ENCODE data around the gene CLSTN2. TPM values are rescaled to one million over a fixed set of nuclear protein-coding genes. Genes with fewer than 3 reads are reported as not detected.

Gene CLSTN2
- total RNA-seq, 1 experiment from 2014 or later = 0.07 TPM

DNA sequence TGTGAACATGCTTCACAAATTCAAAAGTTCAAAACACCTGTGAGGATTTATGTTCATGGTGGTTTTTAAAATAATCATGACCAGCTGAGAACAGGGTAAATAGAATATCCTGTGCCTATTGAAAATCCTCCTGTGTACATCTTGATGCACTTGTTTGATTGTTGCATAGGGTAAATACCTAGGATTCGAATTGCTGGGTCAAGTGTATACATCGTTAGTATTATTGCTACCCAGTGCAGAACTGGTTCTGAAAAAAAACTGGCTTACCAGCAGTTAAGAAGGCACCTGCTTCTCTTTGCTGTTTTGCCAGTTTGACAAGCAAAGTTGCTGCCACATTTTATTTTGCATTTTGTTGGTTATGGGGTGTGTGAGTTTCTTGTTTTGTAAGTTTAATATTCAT, 272.6 kb downstream of the CLSTN2 start:
- Mint-ChIP-seq H3K27ac (ENCODE audit: unreplicated experiment) (no peak overlapping the region), H3K36me3 (ENCODE audit: insufficient read depth, unreplicated experiment) (no peaks in the 10 kb centered on the region), H3K4me1 (ENCODE audit: low read depth, unreplicated experiment) (no peaks in the 10 kb centered on the region), H3K4me3 (ENCODE audit: low read depth, unreplicated experiment) (no peak overlapping the region), H3K27me3 (ENCODE audit: unreplicated experiment) (peaks cover 49% of the 10 kb centered on the region), H3K9me3 (ENCODE audit: low read depth, unreplicated experiment) (no peaks in the 10 kb centered on the region)
- TF ChIP-seq CTCF (IDR thresholded peaks at IDR 0.05; ENCODE audit: unreplicated experiment) = no peak
- intact Hi-C loops (cut with micrococcal nuclease; ENCODE audit: unreplicated experiment) = no loop called here
- DNase-seq = no peak
- CTCF ChIA-PET = no interaction called here
- no TSS peak for BruUV-seq (replicated peaks)

DNA sequence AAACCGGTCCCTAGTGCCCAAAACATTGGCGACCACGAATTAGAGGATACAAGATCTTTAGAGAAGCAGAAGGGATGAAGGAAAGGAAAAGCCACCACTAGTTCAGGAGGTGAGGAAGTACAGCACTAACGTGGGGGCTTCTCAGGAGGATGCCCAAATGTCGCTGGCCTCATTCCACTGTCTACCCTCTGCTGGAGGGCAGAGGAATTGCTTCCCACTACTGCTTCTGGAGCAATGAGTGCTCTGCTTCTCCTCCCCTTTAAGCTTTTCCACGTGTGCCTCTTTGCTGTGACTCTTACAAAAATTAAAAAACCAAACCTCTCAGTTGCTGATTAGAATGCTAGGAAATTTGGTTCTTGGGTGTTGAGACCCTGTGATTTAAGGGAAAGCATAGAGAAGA, 281.3 kb downstream of the CLSTN2 start:
- CTCF ChIA-PET = no interaction called here
- H3K27me3 Mint-ChIP-seq (ENCODE audit: unreplicated experiment) = no peaks in the 10 kb centered on the region

DNA sequence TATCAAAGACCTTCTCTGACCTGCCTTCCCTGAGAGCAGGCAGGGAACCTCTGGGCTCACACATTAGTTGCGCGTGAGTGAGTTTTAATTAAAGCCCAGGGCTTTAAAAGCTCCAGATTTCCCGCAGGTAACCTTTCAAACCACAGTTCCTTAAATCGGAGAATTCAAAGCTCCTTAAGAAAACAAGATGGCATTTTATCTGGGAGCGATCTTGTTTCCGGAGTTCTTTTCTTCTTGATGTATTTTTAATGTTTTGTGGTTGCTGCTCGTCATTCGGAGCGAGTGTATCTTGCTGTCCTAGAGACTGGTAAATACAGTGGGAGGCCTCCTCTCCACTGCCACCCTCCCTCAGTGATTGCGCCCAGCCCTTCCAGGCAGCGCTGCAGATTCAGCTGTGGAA, 284.3 kb downstream of the CLSTN2 start:
- H3K27me3 Mint-ChIP-seq (ENCODE audit: unreplicated experiment) = no peaks in the 10 kb centered on the region
- peaks cover 7% of the 10 kb centered on the region for H3K9me3 Mint-ChIP-seq (ENCODE audit: low read depth, unreplicated experiment)
- H3K36me3 Mint-ChIP-seq (ENCODE audit: insufficient read depth, unreplicated experiment) = no peaks in the 10 kb centered on the region
- intact Hi-C loops (cut with micrococcal nuclease; ENCODE audit: unreplicated experiment) = loop anchor here (5.0 kb wide), 1 partner anchor 282 kb away; the partner anchor contains the start of gene CLSTN2
- H3K4me3 Mint-ChIP-seq (ENCODE audit: low read depth, unreplicated experiment) = no peak overlapping the region
- BruUV-seq (replicated peaks) = no TSS peak
- H3K27ac Mint-ChIP-seq (ENCODE audit: unreplicated experiment) = no peak overlapping the region
- H3K4me1 Mint-ChIP-seq (ENCODE audit: low read depth, unreplicated experiment) = no peaks in the 10 kb centered on the region
- CTCF ChIA-PET = interaction anchor here (0.6 to 1.8 kb wide), 2 partner anchors 11 to 796 kb away, joined by 3 to 4 read pairs; no protein-coding TSS in a partner anchor
- no peak for TF ChIP-seq CTCF (IDR thresholded peaks at IDR 0.05; ENCODE audit: unreplicated experiment)
- DNase-seq = no peak

More for the DNA sequence above, 281.3 kb downstream of the CLSTN2 start:
- H3K4me3 Mint-ChIP-seq (ENCODE audit: low read depth, unreplicated experiment) = no peak overlapping the region
- no peaks in the 10 kb centered on the region for H3K4me1 Mint-ChIP-seq (ENCODE audit: low read depth, unreplicated experiment)
- DNase-seq = peak; percentile 13
- no peaks in the 10 kb centered on the region for H3K36me3 Mint-ChIP-seq (ENCODE audit: insufficient read depth, unreplicated experiment)
- peak; percentile 74 for TF ChIP-seq CTCF (IDR thresholded peaks at IDR 0.05; ENCODE audit: unreplicated experiment)
- BruUV-seq (replicated peaks) = no TSS peak
- intact Hi-C loops (cut with micrococcal nuclease; ENCODE audit: unreplicated experiment) = loop anchor here (5.0 kb wide), 1 partner anchor 279 kb away; the partner anchor contains the start of gene CLSTN2
- H3K9me3 Mint-ChIP-seq (ENCODE audit: low read depth, unreplicated experiment) = peaks cover 4% of the 10 kb centered on the region
- H3K27ac Mint-ChIP-seq (ENCODE audit: unreplicated experiment) = no peak overlapping the region

DNA sequence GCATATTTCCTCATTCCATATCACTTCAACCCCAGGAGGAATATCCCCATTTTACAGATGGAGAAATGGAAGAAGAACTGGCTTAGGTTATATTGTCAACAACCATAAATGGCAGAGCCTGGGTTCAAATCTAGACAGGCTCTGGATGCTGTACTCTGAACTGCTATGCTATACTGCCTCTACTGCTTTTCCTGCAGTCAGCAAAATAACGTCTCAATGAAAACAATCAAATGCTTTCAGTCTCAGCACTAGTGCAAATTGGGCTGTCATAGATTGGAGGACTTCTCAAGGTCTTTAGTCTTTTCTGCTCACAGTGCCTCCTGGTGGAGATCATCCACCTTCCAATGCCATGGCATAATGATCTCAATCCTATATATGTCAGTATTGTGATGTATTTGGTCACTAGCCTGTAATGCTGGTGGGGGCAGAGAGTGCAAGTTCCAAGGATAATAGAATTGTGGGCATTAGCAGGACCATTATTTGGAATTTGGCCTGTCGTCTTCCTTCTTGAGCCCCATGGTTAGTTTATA, 285.0 kb downstream of the CLSTN2 start:
- Mint-ChIP-seq H3K27ac (ENCODE audit: unreplicated experiment) (no peak overlapping the region), H3K4me3 (ENCODE audit: low read depth, unreplicated experiment) (no peak overlapping the region)

More for the DNA sequence above, 285.0 kb downstream of the CLSTN2 start:
- DNase-seq = no peak
- intact Hi-C loops (cut with micrococcal nuclease; ENCODE audit: unreplicated experiment) = loop anchor here (5.0 kb wide), 1 partner anchor 283 kb away; the partner anchor contains the start of gene CLSTN2
- no peaks in the 10 kb centered on the region for H3K36me3 Mint-ChIP-seq (ENCODE audit: insufficient read depth, unreplicated experiment)
- no peaks in the 10 kb centered on the region for H3K27me3 Mint-ChIP-seq (ENCODE audit: unreplicated experiment)
- no TSS peak for BruUV-seq (replicated peaks)
- H3K4me1 Mint-ChIP-seq (ENCODE audit: low read depth, unreplicated experiment) = no peaks in the 10 kb centered on the region
- TF ChIP-seq CTCF (IDR thresholded peaks at IDR 0.05; ENCODE audit: unreplicated experiment) = no peak
- H3K9me3 Mint-ChIP-seq (ENCODE audit: low read depth, unreplicated experiment) = peaks cover 7% of the 10 kb centered on the region
- CTCF ChIA-PET = interaction anchor here (1.8 kb wide), 1 partner anchor 10 kb away, joined by 4 read pairs; no protein-coding TSS in a partner anchor
